ENCODE measurements around the gene A2M.

A2M gene

GRCh38 chr12:9104087-9104486, 11.6 kb downstream of the A2M start:
- H3K9me3 ChIP-seq, result no peaks in the 10 kb centered on the region
- H3K36me3 ChIP-seq, result no peaks in the 10 kb centered on the region
- H3K4me1 ChIP-seq, result no peaks in the 10 kb centered on the region
- no peak for TF ChIP-seq CTCF (IDR thresholded peaks at IDR 0.05; ENCODE audit: low read depth, low read length)
- H3K27me3 ChIP-seq, result no peaks in the 10 kb centered on the region
- no peak for DNase-seq
- no peak overlapping the region for H3K4me3 ChIP-seq (ENCODE audit: low read depth, low read length)

- H3K9me3 ChIP-seq, result no peaks in the 10 kb centered on the region
- no peak overlapping the region for H3K4me3 ChIP-seq (ENCODE audit: low read depth, low read length)
- H3K36me3 ChIP-seq, result no peaks in the 10 kb centered on the region
- H3K4me1 ChIP-seq, result no peaks in the 10 kb centered on the region
- TF ChIP-seq CTCF (IDR thresholded peaks at IDR 0.05; ENCODE audit: low read depth, low read length), result no peak
- no peak for DNase-seq
- H3K27me3 ChIP-seq, result no peaks in the 10 kb centered on the region
Observed at GRCh38 chr12:9103050-9103849, 12.5 kb downstream of the A2M start.

- no peak for TF ChIP-seq CTCF (IDR thresholded peaks at IDR 0.05; ENCODE audit: low read depth, low read length)
- H3K36me3 ChIP-seq, result no peaks in the 10 kb centered on the region
- no peak for DNase-seq
- no peaks in the 10 kb centered on the region for H3K4me1 ChIP-seq
- H3K9me3 ChIP-seq, result no peaks in the 10 kb centered on the region
- H3K4me3 ChIP-seq (ENCODE audit: low read depth, low read length), result no peak overlapping the region
- H3K27me3 ChIP-seq, result no peaks in the 10 kb centered on the region
Observed at GRCh38 chr12:9101018-9101687, 14.6 kb downstream of the A2M start.

- H3K4me3 ChIP-seq (ENCODE audit: low read depth, low read length), result no peak overlapping the region
- no peak for DNase-seq
- no peaks in the 10 kb centered on the region for H3K27me3 ChIP-seq
- H3K36me3 ChIP-seq, result no peaks in the 10 kb centered on the region
- TF ChIP-seq CTCF (IDR thresholded peaks at IDR 0.05; ENCODE audit: low read depth, low read length), result no peak
- no peaks in the 10 kb centered on the region for H3K4me1 ChIP-seq
- no peaks in the 10 kb centered on the region for H3K9me3 ChIP-seq
Observed at GRCh38 chr12:9099552-9100190, 16.0 kb downstream of the A2M start.

GRCh38 chr12:9098463-9099026, 17.2 kb downstream of the A2M start:
- Histone ChIP-seq H3K27me3 (no peaks in the 10 kb centered on the region), H3K4me3 (ENCODE audit: low read depth, low read length) (no peak overlapping the region), H3K9me3 (no peaks in the 10 kb centered on the region), H3K4me1 (no peaks in the 10 kb centered on the region), H3K36me3 (no peaks in the 10 kb centered on the region)
- TF ChIP-seq CTCF (IDR thresholded peaks at IDR 0.05; ENCODE audit: low read depth, low read length), result no peak
- DNase-seq, result no peak
